Measurements from ENCODE around the gene CACNB2. TPM values are rescaled to one million over a fixed set of nuclear protein-coding genes. Genes with fewer than 3 reads are reported as not detected.

CACNB2 gene
- total RNA-seq, 2 donors from 2014 or later = 1.9 to 4.6 TPM

- H3K27me3 ChIP-seq (ENCODE audit: control insufficient read depth, insufficient read depth, low read length, poor library complexity, severe bottlenecking) = no peaks in the 10 kb centered on the region
- peaks cover 11% of the 10 kb centered on the region for H3K27me3 Mint-ChIP-seq (ENCODE audit: insufficient read depth)
- H3K4me1 Mint-ChIP-seq = peaks cover 11% of the 10 kb centered on the region
- no peaks in the 10 kb centered on the region for H3K36me3 Mint-ChIP-seq (ENCODE audit: low read depth)
- H3K9me3 Mint-ChIP-seq = no peaks in the 10 kb centered on the region
- H3K4me3 ChIP-seq (ENCODE audit: low read length) = no peak overlapping the region
- no peaks in the 10 kb centered on the region for H3K36me3 ChIP-seq (ENCODE audit: control insufficient read depth, insufficient read depth, low read length)
- no peak overlapping the region for H3K9ac ChIP-seq (ENCODE audit: extremely low read depth, low read length, poor library complexity, severe bottlenecking)
- H3K27ac Mint-ChIP-seq = no peak overlapping the region
- WGBS, 2 experiments (ENCODE audit: insufficient coverage in 1 of 2, insufficient read length in 1 of 2) = 86 to 94% methylated on average over 2 to 3 of the region's 3 CpGs
- DNase-seq = no peak
- peaks cover 7% of the 10 kb centered on the region for H3K4me1 ChIP-seq (ENCODE audit: control insufficient read depth, insufficient read depth, low read length)
- H3K27ac ChIP-seq (ENCODE audit: low read depth, low read length) = no peak overlapping the region
- no peak for TF ChIP-seq CTCF (conservative IDR thresholded peaks at IDR 0.05)
- H3K4me3 Mint-ChIP-seq = no peak overlapping the region
- no peaks in the 10 kb centered on the region for H3K9me3 ChIP-seq (ENCODE audit: control insufficient read depth, low read length)
Measured at GRCh38 chr10:18236756-18237155, 96.5 kb downstream of the CACNB2 start.

DNA sequence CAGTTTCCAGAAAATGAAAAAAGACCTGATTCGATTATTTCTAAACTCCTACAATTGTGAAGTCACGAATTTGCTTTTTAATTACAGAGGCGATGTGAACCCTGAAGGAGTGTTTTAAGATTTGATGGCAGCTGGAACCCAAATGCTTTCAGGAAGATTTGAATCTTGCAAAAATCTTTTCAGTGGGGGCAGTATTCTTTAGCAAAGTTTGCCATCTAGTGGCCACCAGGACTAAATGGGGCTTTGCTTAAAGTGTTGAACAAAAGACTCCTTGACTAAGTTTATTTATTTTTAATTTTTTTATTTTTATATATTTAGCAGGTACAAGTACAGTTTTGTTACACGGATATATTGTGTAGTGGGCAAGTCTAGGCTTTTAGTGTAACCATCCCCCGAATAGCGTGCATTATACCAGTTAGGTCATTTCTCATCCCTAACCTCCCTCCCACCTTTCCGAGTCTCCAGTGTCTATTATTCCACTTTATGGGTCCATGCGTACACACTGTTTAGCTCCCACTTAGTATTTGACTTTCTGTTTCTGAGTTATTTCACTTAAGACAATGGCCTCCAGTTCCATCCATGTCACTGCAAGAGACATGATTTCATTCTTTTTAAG lies 98.8 kb downstream of the CACNB2 start:
- Mint-ChIP-seq H3K27ac (no peak overlapping the region), H3K36me3 (ENCODE audit: low read depth) (peaks cover 7% of the 10 kb centered on the region), H3K4me1 (peaks cover 2% of the 10 kb centered on the region), H3K27me3 (ENCODE audit: insufficient read depth) (peaks cover 5% of the 10 kb centered on the region), H3K9me3 (peaks cover 8% of the 10 kb centered on the region), H3K4me3 (no peak overlapping the region)
- H3K4me3 ChIP-seq (ENCODE audit: low read length) = no peak overlapping the region
- no peaks in the 10 kb centered on the region for H3K27me3 ChIP-seq (ENCODE audit: control insufficient read depth, insufficient read depth, low read length, poor library complexity, severe bottlenecking)
- H3K9ac ChIP-seq (ENCODE audit: extremely low read depth, low read length, poor library complexity, severe bottlenecking) = no peak overlapping the region
- no peak overlapping the region for H3K27ac ChIP-seq (ENCODE audit: low read depth, low read length)
- TF ChIP-seq CTCF (conservative IDR thresholded peaks at IDR 0.05) = peak; percentile 87
- peaks cover 4% of the 10 kb centered on the region for H3K9me3 ChIP-seq (ENCODE audit: control insufficient read depth, low read length)
- no peak for DNase-seq
- WGBS, 2 experiments (ENCODE audit: insufficient coverage in 1 of 2, insufficient read length in 1 of 2) = 54 to 97% methylated on average over 4 to 8 of the region's 8 CpGs
- no peaks in the 10 kb centered on the region for H3K36me3 ChIP-seq (ENCODE audit: control insufficient read depth, insufficient read depth, low read length)
- peaks cover under 1% of the 10 kb centered on the region for H3K4me1 ChIP-seq (ENCODE audit: control insufficient read depth, insufficient read depth, low read length)

- DNase-seq = no peak
- Mint-ChIP-seq H3K27me3 (ENCODE audit: insufficient read depth) (peaks cover 5% of the 10 kb centered on the region), H3K9me3 (peaks cover 8% of the 10 kb centered on the region), H3K27ac (no peak overlapping the region), H3K36me3 (ENCODE audit: low read depth) (peaks cover 7% of the 10 kb centered on the region), H3K4me3 (no peak overlapping the region), H3K4me1 (no peaks in the 10 kb centered on the region)
- Histone ChIP-seq H3K9ac (ENCODE audit: extremely low read depth, low read length, poor library complexity, severe bottlenecking) (no peak overlapping the region), H3K9me3 (ENCODE audit: control insufficient read depth, low read length) (peaks cover 4% of the 10 kb centered on the region), H3K27me3 (ENCODE audit: control insufficient read depth, insufficient read depth, low read length, poor library complexity, severe bottlenecking) (no peaks in the 10 kb centered on the region), H3K4me1 (ENCODE audit: control insufficient read depth, insufficient read depth, low read length) (no peaks in the 10 kb centered on the region), H3K36me3 (ENCODE audit: control insufficient read depth, insufficient read depth, low read length) (no peaks in the 10 kb centered on the region), H3K27ac (ENCODE audit: low read depth, low read length) (no peak overlapping the region), H3K4me3 (ENCODE audit: low read length) (no peak overlapping the region)
- no peak for TF ChIP-seq CTCF (conservative IDR thresholded peaks at IDR 0.05)
- WGBS, 2 experiments (ENCODE audit: insufficient coverage in 1 of 2, insufficient read length in 1 of 2) = 94 to 98% methylated on average over 11 to 12 of the region's 12 CpGs
Measured at GRCh38 chr10:18240185-18240882, 100.1 kb downstream of the CACNB2 start.

All from endodermal cell (in vitro differentiated cells).